OCI-LY7 (cell line): Measurements from ENCODE around the gene PPP2R2B. TPM values are rescaled to one million over a fixed set of nuclear protein-coding genes. Genes with fewer than 3 reads are reported as not detected.

Source experiments
- Bru-seq: library from RNA; stranded (reverse); fragments of 400-500 nt; gene quantifications from one replicate; lab custom pipeline; 2021; lab: Mats Ljungman, UMichigan
- BruChase-seq, 2 experiments: library from RNA; stranded (reverse); fragments of 400-500 nt; gene quantifications; one replicate each; lab custom pipeline; 2021; lab: Mats Ljungman, UMichigan
- BruUV-seq: library from RNA; stranded (reverse); fragments of 400-500 nt; replicated peaks from 2 replicates; lab custom pipeline; 2021; lab: Mats Ljungman, UMichigan
- CTCF ChIA-PET: fragments of 300-600 bp; sonication (Branson Sonifier 250); formaldehyde crosslinking; loops from one replicate; lab custom pipeline; 2022; ENCODE audit warnings: antibody characterized with exemption; ENCODE audit not compliant: unreplicated experiment; lab: Charles Lee
- POLR2A ChIA-PET: fragments of 300-600 bp; sonication (Branson Sonifier 250); formaldehyde crosslinking; loops from one replicate; lab custom pipeline; 2022; ENCODE audit warnings: antibody characterized with exemption; lab: Charles Lee
- DNase-seq: peaks from one replicate; pipeline ENCODE4 v3.0.0-alpha.2; 2015; ENCODE audit warnings: low spot score
- H2AFZ ChIP-seq: fragments of 200-600 bp; sonication (generic), shearing (Covaris generic); 2 replicates; pipeline ENCODE4 v1.6.1; 2014; ENCODE audit warnings: mild to moderate bottlenecking, antibody characterized with exemption, low read length, moderate library complexity
- H3K27ac ChIP-seq: fragments of 200-600 bp; sonication (generic); 2 replicates; pipeline ENCODE4 v1.5.1; 2014; ENCODE audit warnings: mixed run types, low read depth, mild to moderate bottlenecking, moderate library complexity, low read length, inconsistent platforms; ENCODE audit not compliant: poor library complexity, severe bottlenecking
- H3K36me3 ChIP-seq: fragments of 200-600 bp; sonication (generic); 2 replicates; pipeline ENCODE4 v1.6.1; 2014; ENCODE audit warnings: mild to moderate bottlenecking, antibody characterized with exemption, low read length, moderate library complexity, mixed read lengths; ENCODE audit not compliant: insufficient read depth
- H3K4me1 ChIP-seq: fragments of 200-600 bp; sonication (generic); 2 replicates; pipeline ENCODE4 v1.5.1; 2014; ENCODE audit warnings: mild to moderate bottlenecking, low read length; ENCODE audit not compliant: insufficient read depth, poor library complexity, severe bottlenecking
- H3K4me2 ChIP-seq: fragments of 200-600 bp; sonication (generic); 2 replicates; pipeline ENCODE4 v1.6.1; 2014; ENCODE audit warnings: mild to moderate bottlenecking, low read length
- H3K4me3 ChIP-seq: fragments of 200-600 bp; sonication (generic); 2 replicates; pipeline ENCODE4 v1.5.1; 2014; ENCODE audit warnings: mild to moderate bottlenecking, low read depth, low read length; ENCODE audit not compliant: poor library complexity, severe bottlenecking
- H3K79me2 ChIP-seq: fragments of 200-600 bp; sonication (generic); 2 replicates; pipeline ENCODE4 v1.6.1; 2016; ENCODE audit warnings: low read depth, mild to moderate bottlenecking, low read length, moderate library complexity, mixed read lengths; ENCODE audit not compliant: insufficient read depth
- H3K9me2 ChIP-seq: fragments of 200-600 bp; sonication (generic); 2 replicates; pipeline ENCODE4 v1.6.1; 2016; ENCODE audit warnings: mild to moderate bottlenecking, low read length, mixed read lengths; ENCODE audit not compliant: insufficient read depth
- H3K9me3 ChIP-seq: fragments of 200-600 bp; sonication (generic); 2 replicates; pipeline ENCODE4 v1.6.1; 2014; ENCODE audit warnings: mild to moderate bottlenecking, mixed run types, low read length, mixed read lengths
- H4K20me1 ChIP-seq: fragments of 200-600 bp; sonication (generic); 2 replicates; pipeline ENCODE4 v1.6.1; 2014; ENCODE audit warnings: mild to moderate bottlenecking, antibody characterized with exemption, low read length, moderate library complexity, mixed read lengths; ENCODE audit not compliant: insufficient read depth
- EZH2phosphoT487 ChIP-seq: fragments of 200-600 bp; sonication (generic); IDR thresholded peaks from 2 replicates; pipeline ENCODE4 v1.6.1; 2018; ENCODE audit warnings: low read depth, borderline replicate concordance, mild to moderate bottlenecking, mixed run types, antibody characterized with exemption, low read length, moderate library complexity, mixed read lengths
- intact Hi-C: fragments of 100-400 bp; cut with micrococcal nuclease; formaldehyde crosslinking; loops from one replicate; pipeline ENCODE4 v1.10.0; 2022; ENCODE audit not compliant: unreplicated experiment
- long read RNA-seq: library from polyadenylated mRNA; stranded (forward); transcript quantifications from one replicate; pipeline ENCODE4 v2.0.0, GENCODE V29; 2022
- total RNA-seq, 2 experiments: library from RNA; depleted of rRNA in 1 of 2; stranded (reverse); fragments of >200 nt in 1 of 2; shearing (Covaris generic) in 1 of 2; gene quantifications; 2 replicates each; pipeline ENCODE4 v1.2.3, GENCODE V29; 2014 to 2022
- TF ChIP-seq, protein P1 (sequence below): fragments of 200-600 bp; sonication (generic); conservative IDR thresholded peaks from 2 replicates; pipeline ENCODE4 v1.5.1; 2014; ENCODE audit warnings: mild to moderate bottlenecking, antibody characterized with exemption, low read length, moderate library complexity, mixed read lengths

The PPP2R2B gene
- total RNA-seq (2014; rRNA removed; shearing (Covaris generic)), result not detected in 2 replicates
- total RNA-seq (2022), result not detected in 2 replicates
- Bru-seq, nascent RNA, result percentile 0 among the genes with signal in this experiment
- BruChase-seq, experiment 1, labeled RNA remaining after a 6-hour chase, result percentile 1 among the genes with signal in this experiment
- BruChase-seq, experiment 2, labeled RNA remaining after a 2-hour chase, result percentile 0 among the genes with signal in this experiment
- long read RNA-seq, result 0 reads

GRCh38 chr5:146878476-146879172 lies at the start of gene PPP2R2B:
PPP2R2B (minus strand) TSS chr5:146878757.
- Histone ChIP-seq H2AFZ (no peak within 1 kb of the TSS), H3K4me3 (no peak within 1 kb of the TSS)
- POLR2A ChIA-PET, result no interaction called here

GRCh38 chr5:146924132-146924531 lies 45.6 kb upstream of the PPP2R2B start:
- no TSS peak for BruUV-seq
- intact Hi-C loops, result no loop called here
- Histone ChIP-seq H3K4me3 (no peak overlapping the region), H3K9me2 (no peaks in the 10 kb centered on the region), H3K27ac (no peak overlapping the region), H3K36me3 (no peaks in the 10 kb centered on the region), H4K20me1 (no peaks in the 10 kb centered on the region), H3K4me1 (no peaks in the 10 kb centered on the region), H3K79me2 (no peaks in the 10 kb centered on the region), H3K4me2 (no peak overlapping the region), H2AFZ (no peak overlapping the region), H3K9me3 (no peaks in the 10 kb centered on the region)
- CTCF ChIA-PET, result no interaction called here
- DNase-seq, result no peak
- POLR2A ChIA-PET, result no interaction called here
- TF ChIP-seq, protein P1, sequence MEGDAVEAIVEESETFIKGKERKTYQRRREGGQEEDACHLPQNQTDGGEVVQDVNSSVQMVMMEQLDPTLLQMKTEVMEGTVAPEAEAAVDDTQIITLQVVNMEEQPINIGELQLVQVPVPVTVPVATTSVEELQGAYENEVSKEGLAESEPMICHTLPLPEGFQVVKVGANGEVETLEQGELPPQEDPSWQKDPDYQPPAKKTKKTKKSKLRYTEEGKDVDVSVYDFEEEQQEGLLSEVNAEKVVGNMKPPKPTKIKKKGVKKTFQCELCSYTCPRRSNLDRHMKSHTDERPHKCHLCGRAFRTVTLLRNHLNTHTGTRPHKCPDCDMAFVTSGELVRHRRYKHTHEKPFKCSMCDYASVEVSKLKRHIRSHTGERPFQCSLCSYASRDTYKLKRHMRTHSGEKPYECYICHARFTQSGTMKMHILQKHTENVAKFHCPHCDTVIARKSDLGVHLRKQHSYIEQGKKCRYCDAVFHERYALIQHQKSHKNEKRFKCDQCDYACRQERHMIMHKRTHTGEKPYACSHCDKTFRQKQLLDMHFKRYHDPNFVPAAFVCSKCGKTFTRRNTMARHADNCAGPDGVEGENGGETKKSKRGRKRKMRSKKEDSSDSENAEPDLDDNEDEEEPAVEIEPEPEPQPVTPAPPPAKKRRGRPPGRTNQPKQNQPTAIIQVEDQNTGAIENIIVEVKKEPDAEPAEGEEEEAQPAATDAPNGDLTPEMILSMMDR, result no peak
- TF ChIP-seq EZH2phosphoT487, result no peak

More at GRCh38 chr5:146878476-146879172, at the start of gene PPP2R2B:
- no peak for TF ChIP-seq EZH2phosphoT487
- TF ChIP-seq, protein P1, result no peak
- no TSS peak for BruUV-seq
- CTCF ChIA-PET, result no interaction called here
- Histone ChIP-seq H4K20me1 (no peaks in the 10 kb centered on the region), H3K9me2 (no peaks in the 10 kb centered on the region), H3K4me2 (no peak within 1 kb of the TSS), H3K79me2 (no peaks in the 10 kb centered on the region), H3K9me3 (no peaks in the 10 kb centered on the region), H3K4me1 (no peaks in the 10 kb centered on the region), H3K27ac (no peak within 1 kb of the TSS), H3K36me3 (no peaks in the 10 kb centered on the region)
- DNase-seq, result no peak
- intact Hi-C loops, result no loop called here

- POLR2A ChIA-PET, result no interaction called here
These were observed 42.7 kb upstream of the PPP2R2B start for GRCh38 chr5:146921225-146921624.

More at GRCh38 chr5:146921225-146921624, 42.7 kb upstream of the PPP2R2B start:
- no peak overlapping the region for H2AFZ ChIP-seq
- H3K4me3 ChIP-seq, result no peak overlapping the region
- intact Hi-C loops, result no loop called here
- no peak overlapping the region for H3K4me2 ChIP-seq
- no TSS peak for BruUV-seq
- no peaks in the 10 kb centered on the region for H3K36me3 ChIP-seq
- no peaks in the 10 kb centered on the region for H3K4me1 ChIP-seq
- H3K9me3 ChIP-seq, result no peaks in the 10 kb centered on the region
- CTCF ChIA-PET, result no interaction called here
- no peaks in the 10 kb centered on the region for H3K9me2 ChIP-seq
- no peak overlapping the region for H3K27ac ChIP-seq
- no peaks in the 10 kb centered on the region for H4K20me1 ChIP-seq
- DNase-seq, result no peak
- no peaks in the 10 kb centered on the region for H3K79me2 ChIP-seq
- TF ChIP-seq, protein P1, result no peak
- no peak for TF ChIP-seq EZH2phosphoT487
